Heart left ventricle (tissue), 16 donors: ENCODE data around the gene CIT. TPM values are rescaled to one million over a fixed set of nuclear protein-coding genes. Genes with fewer than 3 reads are reported as not detected.
"Not testable (repeated sequence)": the region's sequence is repeated elsewhere in the genome, so short reads cannot be mapped to it uniquely, and the experiment has no call there.

ENCODE experiments used
- ATAC-seq, 4 donors: fragments of 200-7000 bp; cut with Tn5 transposase; one replicate each; pipeline ENCODE4 v1.9.1; 2020 to 2022; ENCODE audit warnings: moderate library complexity in 4 of 4, mild to moderate bottlenecking in 3 of 4, moderate number of reproducible peaks in 1 of 4
- DNase-seq, 5 donors: peaks; one replicate each; pipeline ENCODE4 v3.0.0-alpha.2; 2020
- H3K27ac ChIP-seq, 12 donors: fragments of 200-600 bp; sonication (generic) in 4 of 12; one replicate each; pipeline versions ENCODE4 v1.5.0 to v1.8.0; 2016 to 2022; ENCODE audit warnings: mild to moderate bottlenecking in 2 of 12
- H3K27me3 ChIP-seq, 9 donors: fragments of 200-600 bp; sonication (generic) in 2 of 9; one replicate each; pipeline versions ENCODE4 v1.5.1 to v1.8.0; 2016 to 2022; ENCODE audit warnings: mild to moderate bottlenecking in 3 of 9
- H3K36me3 ChIP-seq, 9 donors: fragments of 200-600 bp; sonication (generic) in 2 of 9; one replicate each; pipeline versions ENCODE4 v1.5.0 to v1.8.0; 2018 to 2022; ENCODE audit warnings: mild to moderate bottlenecking in 2 of 9
- H3K4me1 ChIP-seq, 12 donors: fragments of 200-600 bp; sonication (generic) in 4 of 12; one replicate each; pipeline versions ENCODE4 v1.5.0 to v1.8.0; 2016 to 2022; ENCODE audit warnings: mild to moderate bottlenecking in 3 of 12
- H3K4me3 ChIP-seq, 12 donors: fragments of 200-600 bp; sonication (generic) in 4 of 12; one replicate each; pipeline versions ENCODE4 v1.5.0 to v1.8.0; 2017 to 2022; ENCODE audit warnings: mild to moderate bottlenecking in 9 of 12, moderate library complexity in 4 of 12
- H3K9me3 ChIP-seq, 12 donors: fragments of 200-600 bp; sonication (generic) in 4 of 12; one replicate each; pipeline versions ENCODE4 v1.5.0 to v1.8.0; 2016 to 2022; ENCODE audit warnings: mild to moderate bottlenecking in 1 of 12
- POLR2A ChIP-seq, 2 donors: fragments of 450-650 bp; IDR thresholded peaks; one replicate each; pipeline ENCODE4 v1.6.1; 2017; ENCODE audit warnings: antibody characterized with exemption in 2 of 2, mild to moderate bottlenecking in 2 of 2, moderate library complexity in 2 of 2
- whole genome bisulfite sequencing, 4 donors: extraction: QIAGEN DNeasy Blood & Tissue Kit in 2 of 4; methylation state at CpG; one replicate each; pipeline versions ENCODE4 v1.1.5 to v1.1.7; 2013 to 2018; 5-methylcytosine and 5-hydroxymethylcytosine counted together
- intact Hi-C, 10 donors: fragments of 100-400 bp; cut with DNase I; formaldehyde crosslinking; loops; one replicate each; pipeline versions ENCODE4 v1.11.1 to v1.14.2; 2022
- polyA plus RNA-seq, 2 donors: library from polyadenylated mRNA; stranded (reverse); fragments of 200-250 nt; gene quantifications; one replicate each; pipeline ENCODE4 v1.2.3, GENCODE V29; 2013
- total RNA-seq, 9 donors: library from RNA; depleted of rRNA in 2 of 9; stranded (reverse); fragments of >200 nt in 2 of 9; fragmentation: NEBNext Ultra II Directional in 3 of 9; extraction: Animal tissue kit (Norgen Biotek cat#: 25700) in 3 of 9; gene quantifications; one replicate each; pipeline versions ENCODE4 v1.1.0 to v1.2.4, GENCODE V29; 2016 to 2023
- TF ChIP-seq, protein P1 (sequence below), 12 donors: fragments of 200-600 bp; sonication (generic) in 4 of 12; IDR thresholded peaks; one replicate each; pipeline versions ENCODE4 v1.5.0 to v1.8.0; 2018 to 2022; ENCODE audit warnings: antibody characterized with exemption in 12 of 12, mild to moderate bottlenecking in 5 of 12
- donor health status: ischemic (EF 13 %, LVEDD 7.1; RV severe dilation, severe dysfunction).
- donor health status: healthy with polysubstance abuse.
- donor health status: DM: no; HTN: yes; CAD: no.
- donor health status: DM: no; HTN: no; CAD: no.
- donor health status: ischemic (EF 25% LVEDD 6.9; RV normal size, moderate dysfunction).
- donor health status: ischemic (EF 25% LVEDD 5.7; RV mildly dilated, moderate dysfunction).
- donor health status: healthy.
- donor health status: DM: yes; HTN: yes; CAD: no.
- donor health status: ischemic (EF 35%, LVEDD 5.7; RV mildly dilated, moderate dysfunction).
- donor health status: nonischemic (EF 11% LVEDD 7.7; RV severe dilation, severe dysfunction).
- donor health status: DM: yes; HTN: yes; CAD: no.
- donor health status: PGD.
- donor health status: ischemic (EF 29% LVEDD 5.4; RV normal size, mild dysfunction).
- donor health status: nonischemic (EF 23%, LVEDD 6.1; RV moderate dilation, normal function).

The CIT gene
- total and polyA plus RNA-seq, 11 donors = 0.26 to 8.1 (median 1.9) TPM

DNA sequence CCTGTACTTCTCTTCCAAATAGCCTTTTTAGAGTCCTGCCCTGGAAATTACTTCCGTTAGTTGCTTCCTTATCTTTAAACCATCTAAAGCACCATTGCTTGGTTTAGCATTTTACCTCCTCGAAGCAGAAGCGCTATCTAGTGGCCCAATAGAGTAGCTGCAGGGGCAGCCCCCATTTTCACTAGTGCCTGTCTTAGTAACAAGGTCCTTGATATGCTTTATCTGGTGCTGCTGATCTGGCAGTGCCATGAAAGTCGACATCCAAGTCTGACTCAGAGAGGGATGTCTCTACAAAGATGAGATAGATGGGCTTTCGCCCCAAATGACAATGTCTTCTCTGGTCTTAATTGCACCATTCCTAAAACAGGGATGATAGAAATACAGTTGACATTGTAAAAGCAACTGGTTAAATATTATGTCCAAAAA, 25.0 kb upstream of the CIT start:
- WGBS, 4 donors = 1 to 3% (median 1%) methylated on average over 5 of the region's 5 CpGs
- Histone ChIP-seq H3K27me3 (peaks cover 0 to 6% (median 0%) of the 10 kb centered on the region in 9 donors), H3K9me3 (no peaks in the 10 kb centered on the region), H3K4me1 (peaks cover 0 to 6% (median 0%) of the 10 kb centered on the region in 12 donors), H3K27ac (no peak overlapping the region), H3K36me3 (no peaks in the 10 kb centered on the region), H3K4me3 (no peak overlapping the region)
- intact Hi-C loops = loop anchor here in 2 of 10 donors (10.0 kb wide), 3 partner anchors 97 to 247 kb away; partner anchors contain the start of gene PRKAB1 (in 1 of the 2)
- ATAC-seq (peak in 1 of 4 donors; percentile 34), DNase-seq (peak in 1 of 5 donors; percentile 50)
- TF ChIP-seq, protein P1, sequence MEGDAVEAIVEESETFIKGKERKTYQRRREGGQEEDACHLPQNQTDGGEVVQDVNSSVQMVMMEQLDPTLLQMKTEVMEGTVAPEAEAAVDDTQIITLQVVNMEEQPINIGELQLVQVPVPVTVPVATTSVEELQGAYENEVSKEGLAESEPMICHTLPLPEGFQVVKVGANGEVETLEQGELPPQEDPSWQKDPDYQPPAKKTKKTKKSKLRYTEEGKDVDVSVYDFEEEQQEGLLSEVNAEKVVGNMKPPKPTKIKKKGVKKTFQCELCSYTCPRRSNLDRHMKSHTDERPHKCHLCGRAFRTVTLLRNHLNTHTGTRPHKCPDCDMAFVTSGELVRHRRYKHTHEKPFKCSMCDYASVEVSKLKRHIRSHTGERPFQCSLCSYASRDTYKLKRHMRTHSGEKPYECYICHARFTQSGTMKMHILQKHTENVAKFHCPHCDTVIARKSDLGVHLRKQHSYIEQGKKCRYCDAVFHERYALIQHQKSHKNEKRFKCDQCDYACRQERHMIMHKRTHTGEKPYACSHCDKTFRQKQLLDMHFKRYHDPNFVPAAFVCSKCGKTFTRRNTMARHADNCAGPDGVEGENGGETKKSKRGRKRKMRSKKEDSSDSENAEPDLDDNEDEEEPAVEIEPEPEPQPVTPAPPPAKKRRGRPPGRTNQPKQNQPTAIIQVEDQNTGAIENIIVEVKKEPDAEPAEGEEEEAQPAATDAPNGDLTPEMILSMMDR (IDR thresholded peaks at IDR 0.05) = peak; percentile 55 to 84 (median 72)
- no peak for TF ChIP-seq POLR2A (IDR thresholded peaks at IDR 0.05)

- Histone ChIP-seq H3K27ac (no peak overlapping the region), H3K36me3 (no peaks in the 10 kb centered on the region), H3K27me3 (peaks cover 0 to 6% (median 0%) of the 10 kb centered on the region in 9 donors), H3K4me1 (peaks cover 0 to 6% (median 0%) of the 10 kb centered on the region in 12 donors), H3K4me3 (no peak overlapping the region), H3K9me3 (peaks cover 0 to 2% (median 0%) of the 10 kb centered on the region in 12 donors)
- DNase-seq = no peak
- 71 to 77% (median 75%) methylated on average over 2 of the region's 2 CpGs for WGBS, 4 donors
- TF ChIP-seq, protein P1 (IDR thresholded peaks at IDR 0.05) = no peak
- TF ChIP-seq POLR2A (IDR thresholded peaks at IDR 0.05) = no peak
- intact Hi-C loops = loop anchor here in 2 of 10 donors (10.0 kb wide), 3 partner anchors 97 to 247 kb away; partner anchors contain the start of gene PRKAB1 (in 1 of the 2)
- ATAC-seq = no peak
Measured at GRCh38 chr12:119901670-119902069, 24.6 kb upstream of the CIT start.

GRCh38 chr12:119894916-119895315, 17.8 kb upstream of the CIT start:
- H3K9me3 ChIP-seq = peaks cover 0 to 13% (median 0%) of the 10 kb centered on the region in 12 donors
- no peak overlapping the region for H3K4me3 ChIP-seq
- H3K4me1 ChIP-seq = no peaks in the 10 kb centered on the region
- WGBS, 4 donors = 30 to 50% (median 41%) methylated on average over 1 of the region's 1 CpG
- H3K36me3 ChIP-seq = no peaks in the 10 kb centered on the region
- intact Hi-C loops = no loop called here
- H3K27ac ChIP-seq = no peak overlapping the region
- ATAC-seq (no peak), DNase-seq (no peak)
- H3K27me3 ChIP-seq = peaks cover 0 to 6% (median 0%) of the 10 kb centered on the region in 9 donors
- TF ChIP-seq, protein P1 (IDR thresholded peaks at IDR 0.05) = no peak
- no peak for TF ChIP-seq POLR2A (IDR thresholded peaks at IDR 0.05)

- H3K4me3 ChIP-seq = not testable (repeated sequence)
- 43 to 67% (median 48%) methylated on average over 1 of the region's 1 CpG for WGBS, 4 donors
Measured at GRCh38 chr12:119892611-119893010, 15.5 kb upstream of the CIT start.

GRCh38 chr12:119885549-119885948, 8.4 kb upstream of the CIT start:
- intact Hi-C loops = no loop called here
- no peak for ATAC-seq
- no peak overlapping the region for H3K4me3 ChIP-seq
- no peaks in the 10 kb centered on the region for H3K4me1 ChIP-seq
- WGBS, 4 donors = 60 to 76% (median 62%) methylated on average over 3 of the region's 3 CpGs
- TF ChIP-seq, protein P1 (IDR thresholded peaks at IDR 0.05) = no peak
- no peak for TF ChIP-seq POLR2A (IDR thresholded peaks at IDR 0.05)
- no peaks in the 10 kb centered on the region for H3K9me3 ChIP-seq
- DNase-seq = no peak
- no peaks in the 10 kb centered on the region for H3K36me3 ChIP-seq
- no peak overlapping the region for H3K27ac ChIP-seq
- peaks cover 0 to 12% (median 0%) of the 10 kb centered on the region in 9 donors for H3K27me3 ChIP-seq

More at GRCh38 chr12:119892611-119893010, 15.5 kb upstream of the CIT start:
- H3K36me3 ChIP-seq, DNase-seq, H3K27ac ChIP-seq, ATAC-seq, intact Hi-C loops, H3K4me1 ChIP-seq, H3K27me3 ChIP-seq: not testable (repeated sequence)
- peaks cover 0 to 13% (median 0%) of the 10 kb centered on the region in 12 donors for H3K9me3 ChIP-seq

DNA sequence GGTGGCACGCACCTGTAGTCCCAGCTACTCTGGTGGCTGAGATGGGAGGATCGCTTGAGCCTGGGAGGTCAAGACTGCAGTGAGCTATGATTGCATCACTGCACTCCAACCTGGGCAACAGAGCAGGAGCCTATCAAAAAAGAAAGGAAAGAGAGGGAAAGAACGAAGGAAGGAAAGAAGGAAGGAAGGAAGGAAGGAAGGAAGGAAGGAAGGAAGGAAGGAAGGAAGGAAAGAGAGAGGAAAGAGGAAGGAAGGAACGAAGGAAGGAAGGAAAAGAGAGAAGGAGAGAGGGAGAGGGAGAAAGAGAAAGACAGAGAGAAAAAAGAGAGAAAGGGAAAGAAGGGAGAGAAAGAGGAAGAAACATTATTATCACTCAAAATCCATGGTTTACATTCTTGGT, 6.7 kb upstream of the CIT start:
- DNase-seq, H3K27ac ChIP-seq, intact Hi-C loops, H3K4me3 ChIP-seq, H3K4me1 ChIP-seq, H3K9me3 ChIP-seq, H3K36me3 ChIP-seq, H3K27me3 ChIP-seq, ATAC-seq: not testable (repeated sequence)
- 75 to 83% (median 77%) methylated on average over 4 of the region's 4 CpGs for WGBS, 4 donors
